ENCODE measurements around the gene RFLNA. TPM values are rescaled to one million over a fixed set of nuclear protein-coding genes. Genes with fewer than 3 reads are reported as not detected.

Gene RFLNA
- total RNA-seq, 6 experiments from 2014 or later = 0.12 to 0.31 TPM; not detected in 4

- ATAC-seq (no peak), DNase-seq (no peak)
- no peaks in the 10 kb centered on the region for H3K9me3 ChIP-seq
- H3K27me3 ChIP-seq = no peaks in the 10 kb centered on the region
- intact Hi-C loops (cut with DNase I) = no loop called here
- 65% methylated on average over 3 of the region's 5 CpGs for WGBS (ENCODE audit: insufficient coverage, low coverage, low lambda C conversion rate, missing lambda C conversion rate)
- H3K4me1 ChIP-seq = no peaks in the 10 kb centered on the region
- TF ChIP-seq CTCF (IDR thresholded peaks at IDR 0.05) (no peak), POLR2A (IDR thresholded peaks at IDR 0.05) (no peak)
- no peaks in the 10 kb centered on the region for H3K36me3 ChIP-seq
- H3K27ac ChIP-seq = no peak overlapping the region
- H3K4me3 ChIP-seq = no peak overlapping the region
Measured at GRCh38 chr12:124284368-124284767, 10.5 kb upstream of the RFLNA start.

DNA sequence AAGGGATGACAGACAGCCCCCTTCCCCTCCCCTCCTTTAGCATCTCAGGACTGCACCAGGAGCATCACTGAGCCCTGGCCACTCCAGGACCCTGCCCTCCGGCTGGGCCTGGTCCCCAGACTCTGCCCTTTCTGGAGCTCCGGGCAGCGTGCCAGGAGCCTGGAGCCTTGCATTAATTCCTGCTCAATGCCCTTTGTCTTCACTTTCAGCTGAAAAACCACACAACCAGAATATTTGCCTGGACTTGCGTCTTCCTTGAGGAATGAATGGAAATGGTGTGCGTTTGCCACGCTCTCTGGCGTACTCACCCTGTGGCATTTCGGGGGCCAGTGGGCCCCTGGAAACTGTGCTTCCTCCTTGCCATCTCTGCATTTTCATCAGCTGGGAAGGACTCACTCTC is 8.5 kb upstream of the RFLNA start:
- ATAC-seq (no peak), DNase-seq (peak in 2 of 3 donors; percentile 12 to 38)
- H3K36me3 ChIP-seq = no peaks in the 10 kb centered on the region
- no peaks in the 10 kb centered on the region for H3K4me1 ChIP-seq
- H3K9me3 ChIP-seq = no peaks in the 10 kb centered on the region
- intact Hi-C loops (cut with DNase I) = no loop called here
- no peak overlapping the region for H3K4me3 ChIP-seq
- no peak overlapping the region for H3K27ac ChIP-seq
- WGBS (ENCODE audit: insufficient coverage, low coverage, low lambda C conversion rate, missing lambda C conversion rate) = 56% methylated on average over 8 of the region's 8 CpGs
- no peak for TF ChIP-seq POLR2A (IDR thresholded peaks at IDR 0.05)
- TF ChIP-seq CTCF (IDR thresholded peaks at IDR 0.05) = no peak
- H3K27me3 ChIP-seq = no peaks in the 10 kb centered on the region

- Histone ChIP-seq H3K4me1 (no peaks in the 10 kb centered on the region), H3K27me3 (no peaks in the 10 kb centered on the region), H3K9me3 (no peaks in the 10 kb centered on the region), H3K36me3 (no peaks in the 10 kb centered on the region), H3K4me3 (no peak overlapping the region), H3K27ac (no peak overlapping the region)
- 77% methylated on average over 7 of the region's 7 CpGs for WGBS (ENCODE audit: insufficient coverage, low coverage, low lambda C conversion rate, missing lambda C conversion rate)
- ATAC-seq = no peak
- no peak for TF ChIP-seq POLR2A (IDR thresholded peaks at IDR 0.05)
- TF ChIP-seq CTCF (IDR thresholded peaks at IDR 0.05) = no peak
- peak in 1 of 3 donors; percentile 4 for DNase-seq
- intact Hi-C loops (cut with DNase I) = no loop called here
Measured at GRCh38 chr12:124286971-124287370, 7.9 kb upstream of the RFLNA start.

- WGBS (ENCODE audit: insufficient coverage, low coverage, low lambda C conversion rate, missing lambda C conversion rate) = 62% methylated on average over 6 of the region's 21 CpGs
- peak in 1 of 3 donors; percentile 24 for DNase-seq
- Histone ChIP-seq H3K4me1 (no peaks in the 10 kb centered on the region), H3K4me3 (no peak overlapping the region), H3K36me3 (no peaks in the 10 kb centered on the region), H3K27me3 (no peaks in the 10 kb centered on the region), H3K9me3 (no peaks in the 10 kb centered on the region), H3K27ac (no peak overlapping the region)
- intact Hi-C loops (cut with DNase I) = no loop called here
- no peak for ATAC-seq
- TF ChIP-seq POLR2A (IDR thresholded peaks at IDR 0.05) = no peak
- TF ChIP-seq CTCF (IDR thresholded peaks at IDR 0.05) = no peak
Measured at GRCh38 chr12:124289634-124290600, 5.0 kb upstream of the RFLNA start.
